ENCODE measurements around the gene RWDD3. TPM values are rescaled to one million over a fixed set of nuclear protein-coding genes. Genes with fewer than 3 reads are reported as not detected.

Gene RWDD3
- total RNA-seq, 1 donor, result 11.2 TPM

- no peaks in the 10 kb centered on the region for H3K79me2 ChIP-seq (ENCODE audit: insufficient read depth, low read length)
- peaks cover 4% of the 10 kb centered on the region for H3K27me3 ChIP-seq (ENCODE audit: insufficient read depth, low read length)
- H3K4me2 ChIP-seq (ENCODE audit: insufficient read depth, low read length), result no peak overlapping the region
- no peak overlapping the region for H3K27ac ChIP-seq (ENCODE audit: low read depth, low read length)
- no peaks in the 10 kb centered on the region for H4K20me1 ChIP-seq (ENCODE audit: insufficient read depth, low read length)
- no peaks in the 10 kb centered on the region for H3K4me1 ChIP-seq (ENCODE audit: insufficient read depth, low read length)
- H2AFZ ChIP-seq (ENCODE audit: low read length), result no peak overlapping the region
- DNase-seq (ENCODE audit: insufficient read length, low spot score, missing footprints), result no peak
- H3K4me3 ChIP-seq (ENCODE audit: insufficient read depth, low read length), result no peak overlapping the region
- no peaks in the 10 kb centered on the region for H3K36me3 ChIP-seq (ENCODE audit: insufficient read depth, low read length)
- no peaks in the 10 kb centered on the region for H3K9me3 ChIP-seq (ENCODE audit: low read depth, low read length)
- TF ChIP-seq, protein P1, sequence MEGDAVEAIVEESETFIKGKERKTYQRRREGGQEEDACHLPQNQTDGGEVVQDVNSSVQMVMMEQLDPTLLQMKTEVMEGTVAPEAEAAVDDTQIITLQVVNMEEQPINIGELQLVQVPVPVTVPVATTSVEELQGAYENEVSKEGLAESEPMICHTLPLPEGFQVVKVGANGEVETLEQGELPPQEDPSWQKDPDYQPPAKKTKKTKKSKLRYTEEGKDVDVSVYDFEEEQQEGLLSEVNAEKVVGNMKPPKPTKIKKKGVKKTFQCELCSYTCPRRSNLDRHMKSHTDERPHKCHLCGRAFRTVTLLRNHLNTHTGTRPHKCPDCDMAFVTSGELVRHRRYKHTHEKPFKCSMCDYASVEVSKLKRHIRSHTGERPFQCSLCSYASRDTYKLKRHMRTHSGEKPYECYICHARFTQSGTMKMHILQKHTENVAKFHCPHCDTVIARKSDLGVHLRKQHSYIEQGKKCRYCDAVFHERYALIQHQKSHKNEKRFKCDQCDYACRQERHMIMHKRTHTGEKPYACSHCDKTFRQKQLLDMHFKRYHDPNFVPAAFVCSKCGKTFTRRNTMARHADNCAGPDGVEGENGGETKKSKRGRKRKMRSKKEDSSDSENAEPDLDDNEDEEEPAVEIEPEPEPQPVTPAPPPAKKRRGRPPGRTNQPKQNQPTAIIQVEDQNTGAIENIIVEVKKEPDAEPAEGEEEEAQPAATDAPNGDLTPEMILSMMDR (IDR thresholded peaks at IDR 0.05; ENCODE audit: extremely low read depth, low read depth, low read length), result no peak
Measured at GRCh38 chr1:95222629-95223028, 11.4 kb upstream of the RWDD3 start.

- Histone ChIP-seq H3K4me3 (ENCODE audit: insufficient read depth, low read length) (no peak overlapping the region), H4K20me1 (ENCODE audit: insufficient read depth, low read length) (no peaks in the 10 kb centered on the region), H3K27me3 (ENCODE audit: insufficient read depth, low read length) (peaks cover 4% of the 10 kb centered on the region), H3K36me3 (ENCODE audit: insufficient read depth, low read length) (no peaks in the 10 kb centered on the region), H2AFZ (ENCODE audit: low read length) (no peak overlapping the region), H3K79me2 (ENCODE audit: insufficient read depth, low read length) (no peaks in the 10 kb centered on the region), H3K27ac (ENCODE audit: low read depth, low read length) (no peak overlapping the region), H3K4me1 (ENCODE audit: insufficient read depth, low read length) (no peaks in the 10 kb centered on the region), H3K4me2 (ENCODE audit: insufficient read depth, low read length) (peak overlapping the region; percentile 19), H3K9me3 (ENCODE audit: low read depth, low read length) (no peaks in the 10 kb centered on the region)
- TF ChIP-seq, protein P1 (IDR thresholded peaks at IDR 0.05; ENCODE audit: extremely low read depth, low read depth, low read length), result no peak
- no peak for DNase-seq (ENCODE audit: insufficient read length, low spot score, missing footprints)
Measured at GRCh38 chr1:95223110-95223509, 10.9 kb upstream of the RWDD3 start.

GRCh38 chr1:95226781-95227660 lies 7.0 kb upstream of the RWDD3 start:
- H3K36me3 ChIP-seq (ENCODE audit: insufficient read depth, low read length), result no peaks in the 10 kb centered on the region
- no peaks in the 10 kb centered on the region for H3K27me3 ChIP-seq (ENCODE audit: insufficient read depth, low read length)
- TF ChIP-seq, protein P1 (IDR thresholded peaks at IDR 0.05; ENCODE audit: extremely low read depth, low read depth, low read length), result no peak
- no peak overlapping the region for H3K4me3 ChIP-seq (ENCODE audit: insufficient read depth, low read length)
- H3K9me3 ChIP-seq (ENCODE audit: low read depth, low read length), result no peaks in the 10 kb centered on the region
- no peak overlapping the region for H3K27ac ChIP-seq (ENCODE audit: low read depth, low read length)
- H4K20me1 ChIP-seq (ENCODE audit: insufficient read depth, low read length), result no peaks in the 10 kb centered on the region
- DNase-seq (ENCODE audit: insufficient read length, low spot score, missing footprints), result no peak
- no peak overlapping the region for H2AFZ ChIP-seq (ENCODE audit: low read length)
- no peak overlapping the region for H3K4me2 ChIP-seq (ENCODE audit: insufficient read depth, low read length)
- no peaks in the 10 kb centered on the region for H3K4me1 ChIP-seq (ENCODE audit: insufficient read depth, low read length)
- H3K79me2 ChIP-seq (ENCODE audit: insufficient read depth, low read length), result no peaks in the 10 kb centered on the region

GRCh38 chr1:95229037-95229436 lies 5.0 kb upstream of the RWDD3 start:
- Histone ChIP-seq H3K79me2 (ENCODE audit: insufficient read depth, low read length) (peaks cover 7% of the 10 kb centered on the region), H3K4me3 (ENCODE audit: insufficient read depth, low read length) (no peak overlapping the region), H3K4me1 (ENCODE audit: insufficient read depth, low read length) (peaks cover 5% of the 10 kb centered on the region), H3K9me3 (ENCODE audit: low read depth, low read length) (no peaks in the 10 kb centered on the region), H3K27ac (ENCODE audit: low read depth, low read length) (no peak overlapping the region), H2AFZ (ENCODE audit: low read length) (no peak overlapping the region), H3K36me3 (ENCODE audit: insufficient read depth, low read length) (no peaks in the 10 kb centered on the region), H4K20me1 (ENCODE audit: insufficient read depth, low read length) (no peaks in the 10 kb centered on the region), H3K4me2 (ENCODE audit: insufficient read depth, low read length) (no peak overlapping the region), H3K27me3 (ENCODE audit: insufficient read depth, low read length) (no peaks in the 10 kb centered on the region)
- TF ChIP-seq, protein P1 (IDR thresholded peaks at IDR 0.05; ENCODE audit: extremely low read depth, low read depth, low read length), result no peak
- no peak for DNase-seq (ENCODE audit: insufficient read length, low spot score, missing footprints)

All from osteoblast (primary cell).